NCI-H2029 (cell line): Measurements from ENCODE around the gene TRIM52.

Source experiments
- DNase-seq: peaks from one replicate; lab custom pipeline; 2025; lab: John Stamatoyannopoulos, UW

TRIM52 gene

DNA sequence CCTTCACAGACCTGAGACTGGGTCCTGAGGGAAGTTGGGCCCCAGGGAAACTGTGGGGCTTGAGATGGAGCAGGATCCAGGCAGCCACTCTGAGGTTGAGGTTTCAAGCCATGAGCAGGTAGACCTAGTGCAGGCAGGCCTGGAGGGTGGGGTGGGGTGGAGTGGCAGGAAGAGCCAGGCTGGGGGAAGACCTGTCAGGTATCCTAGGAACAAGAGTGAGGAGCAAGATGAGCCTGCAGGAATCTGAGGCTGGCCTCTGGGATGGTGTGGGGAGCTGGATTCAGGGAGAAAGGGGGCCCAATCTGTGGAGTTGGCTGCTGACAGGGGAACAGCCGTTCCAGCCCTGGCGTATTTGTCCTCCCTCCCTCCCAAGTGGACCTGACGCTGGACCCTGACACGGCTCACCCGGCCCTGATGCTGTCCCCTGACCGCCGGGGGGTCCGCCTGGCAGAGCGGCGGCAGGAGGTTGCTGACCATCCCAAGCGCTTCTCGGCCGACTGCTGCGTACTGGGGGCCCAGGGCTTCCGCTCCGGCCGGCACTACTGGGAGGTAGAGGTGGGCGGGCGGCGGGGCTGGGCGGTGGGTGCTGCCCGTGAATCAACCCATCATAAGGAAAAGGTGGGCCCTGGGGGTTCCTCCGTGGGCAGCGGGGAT lies 27.0 kb downstream of the TRIM52 start:
- no peak for DNase-seq

DNA sequence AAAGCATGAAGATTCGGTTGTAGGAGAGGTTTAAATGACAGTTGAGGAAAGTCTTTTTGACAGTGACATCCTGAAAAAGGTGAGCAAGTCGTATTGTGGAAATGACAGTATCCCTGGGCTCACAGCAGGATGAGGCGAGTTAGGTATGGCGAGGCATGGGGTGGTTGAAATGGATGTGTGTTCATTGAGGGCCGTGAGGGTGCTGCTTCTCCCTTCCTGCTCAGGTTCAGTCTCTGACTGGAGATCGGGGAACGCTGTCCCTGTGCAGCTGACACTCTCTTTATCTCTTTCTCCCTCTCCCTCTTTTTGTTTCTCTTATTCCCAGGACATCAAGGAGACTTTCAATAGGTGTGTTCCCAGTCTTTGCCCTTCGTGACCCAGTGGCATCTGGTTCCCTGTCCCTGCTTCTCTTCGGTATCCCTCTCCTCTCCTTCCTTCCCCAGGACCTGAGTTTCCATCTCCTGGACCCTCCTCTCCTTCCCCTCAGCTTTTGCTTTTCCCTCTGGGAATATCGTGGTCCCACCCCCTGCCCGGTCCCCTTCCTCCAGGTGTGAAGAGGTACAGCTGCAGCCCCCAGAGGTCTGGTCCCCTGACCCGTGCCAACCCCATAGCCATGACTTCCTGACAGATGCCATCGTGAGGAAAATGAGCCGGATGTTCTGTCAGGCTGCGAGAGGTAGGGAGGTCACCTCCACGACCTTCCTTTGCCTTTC lies 27.7 kb downstream of the TRIM52 start:
- DNase-seq: no peak

DNA sequence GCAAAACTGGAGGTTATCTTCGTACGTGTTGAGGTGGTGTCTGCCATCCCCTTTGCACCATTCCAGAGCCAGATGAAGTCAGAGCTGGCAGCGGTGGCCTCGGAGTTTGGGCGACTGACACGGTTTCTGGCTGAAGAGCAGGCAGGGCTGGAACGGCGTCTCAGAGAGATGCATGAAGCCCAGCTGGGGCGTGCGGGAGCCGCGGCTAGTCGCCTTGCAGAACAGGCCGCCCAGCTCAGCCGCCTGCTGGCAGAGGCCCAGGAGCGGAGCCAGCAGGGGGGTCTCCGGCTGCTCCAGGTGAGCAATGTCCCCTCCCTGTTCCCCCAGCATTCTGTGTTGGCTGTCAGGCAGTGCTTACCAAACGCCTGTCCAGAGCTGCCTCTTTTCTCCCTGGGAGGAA lies 28.4 kb downstream of the TRIM52 start:
- DNase-seq: no peak

DNA sequence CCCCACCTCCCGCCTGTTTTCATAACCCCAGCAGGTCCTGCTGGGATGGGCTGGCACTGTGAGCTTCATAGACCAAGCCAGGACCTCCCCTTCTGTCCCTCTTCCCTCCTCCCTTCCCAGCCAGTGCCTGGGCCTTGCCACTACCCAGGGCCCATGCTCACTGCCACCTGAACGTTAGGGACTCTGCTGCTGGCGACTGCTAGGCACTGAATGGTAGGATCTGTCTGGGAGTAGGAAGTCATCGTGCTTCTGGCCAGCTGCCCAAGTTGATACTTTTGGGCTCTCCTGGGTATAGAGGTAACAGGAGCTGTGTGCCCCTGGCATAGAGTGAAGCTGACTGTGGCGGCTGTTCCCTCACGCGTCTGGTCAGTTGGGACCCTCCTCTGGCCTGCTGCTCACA lies 29.5 kb downstream of the TRIM52 start:
- DNase-seq: no peak

DNA sequence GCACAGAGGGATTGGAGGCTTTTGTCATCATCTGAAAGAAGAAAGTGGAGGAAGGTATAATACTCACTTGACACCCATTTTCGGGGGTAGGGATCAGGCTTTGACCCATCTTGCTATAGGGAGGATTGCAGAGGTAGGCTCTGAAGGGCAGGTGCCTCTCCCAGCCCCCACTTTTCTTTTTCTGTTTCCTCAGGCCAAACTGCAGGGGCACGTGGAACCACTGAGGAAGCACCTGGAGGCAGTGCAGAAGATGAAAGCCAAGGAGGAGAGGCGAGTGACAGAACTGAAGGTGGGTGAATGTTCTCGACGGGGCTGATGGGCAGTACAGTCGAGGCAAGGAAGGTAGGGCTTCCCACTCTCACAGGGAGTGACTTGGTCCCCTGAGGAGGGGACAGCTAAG lies 30.4 kb downstream of the TRIM52 start:
- DNase-seq: no peak

DNA sequence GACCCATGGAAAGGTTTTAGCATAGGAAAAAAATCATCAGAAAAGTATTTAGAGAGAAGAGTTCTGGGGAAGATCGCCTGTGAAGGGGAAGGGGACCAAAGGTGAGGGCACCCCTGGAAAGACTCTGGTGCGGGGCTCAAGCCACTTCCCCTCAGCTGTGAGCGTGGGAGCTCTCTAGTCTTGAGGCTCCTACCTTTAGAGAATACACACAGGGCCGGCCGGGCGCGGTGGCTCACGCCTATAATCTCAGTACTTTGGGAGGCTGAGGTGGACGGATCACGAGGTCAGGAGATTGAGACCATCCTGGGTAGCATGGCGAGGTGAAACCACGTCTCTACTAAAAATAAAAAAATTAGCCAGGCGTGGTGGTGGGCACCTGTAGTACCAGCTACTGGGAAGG lies 30.9 kb downstream of the TRIM52 start:
- DNase-seq: no peak

DNA sequence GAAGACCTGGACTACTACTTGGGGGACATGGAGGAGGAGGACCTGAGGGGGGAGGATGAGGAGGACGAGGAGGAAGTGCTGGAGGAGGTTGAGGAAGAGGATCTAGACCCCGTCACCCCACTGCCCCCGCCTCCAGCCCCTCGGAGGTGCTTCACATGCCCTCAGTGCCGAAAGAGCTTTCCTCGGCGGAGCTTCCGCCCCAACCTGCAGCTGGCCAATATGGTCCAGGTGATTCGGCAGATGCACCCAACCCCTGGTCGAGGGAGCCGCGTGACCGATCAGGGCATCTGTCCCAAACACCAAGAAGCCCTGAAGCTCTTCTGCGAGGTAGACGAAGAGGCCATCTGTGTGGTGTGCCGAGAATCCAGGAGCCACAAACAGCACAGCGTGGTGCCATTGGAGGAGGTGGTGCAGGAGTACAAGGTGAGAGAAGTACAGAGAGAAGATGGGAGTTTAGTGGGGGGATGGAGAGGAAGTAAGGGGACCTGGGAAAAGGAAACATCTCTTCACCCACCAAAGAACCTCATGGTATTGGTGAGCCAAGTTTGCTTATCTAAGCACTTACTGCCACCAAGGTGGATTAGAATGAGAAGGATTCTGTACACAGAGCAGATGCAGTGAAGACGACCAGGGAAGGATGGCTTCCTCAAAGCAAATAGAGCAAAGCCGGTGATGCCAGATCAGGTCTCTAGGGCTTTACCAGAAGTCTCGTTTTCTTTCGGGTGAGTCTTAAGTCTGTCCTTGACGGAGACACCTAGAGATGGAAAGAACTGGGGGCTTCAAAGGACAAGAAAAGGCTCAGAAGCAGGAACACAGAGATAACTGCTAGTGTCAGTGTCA lies 36.3 kb downstream of the TRIM52 start:
- DNase-seq: no peak

DNA sequence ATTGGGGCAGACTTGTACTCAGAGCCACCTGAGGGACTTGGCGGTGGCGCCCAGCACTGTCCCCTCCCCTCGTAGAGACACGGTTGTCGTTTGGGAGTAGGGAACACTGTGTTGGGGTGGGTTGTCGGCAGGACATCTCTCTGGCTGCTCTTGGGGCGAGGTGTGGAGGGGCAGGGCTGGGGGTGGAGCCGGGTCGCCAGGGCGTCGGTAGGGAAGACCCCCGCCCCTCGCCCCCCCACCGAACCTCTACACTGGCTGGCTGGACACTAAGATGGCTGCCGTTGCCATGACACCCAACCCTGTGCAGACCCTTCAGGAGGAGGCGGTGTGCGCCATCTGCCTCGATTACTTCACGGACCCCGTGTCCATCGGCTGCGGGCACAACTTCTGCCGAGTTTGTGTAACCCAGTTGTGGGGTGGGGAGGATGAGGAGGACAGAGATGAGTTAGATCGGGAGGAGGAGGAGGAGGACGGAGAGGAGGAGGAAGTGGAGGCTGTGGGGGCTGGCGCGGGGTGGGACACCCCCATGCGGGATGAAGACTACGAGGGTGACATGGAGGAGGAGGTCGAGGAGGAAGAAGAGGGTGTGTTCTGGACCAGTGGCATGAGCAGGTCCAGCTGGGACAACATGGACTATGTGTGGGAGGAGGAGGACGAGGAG lies 37.1 kb downstream of the TRIM52 start:
- no peak for DNase-seq

DNA sequence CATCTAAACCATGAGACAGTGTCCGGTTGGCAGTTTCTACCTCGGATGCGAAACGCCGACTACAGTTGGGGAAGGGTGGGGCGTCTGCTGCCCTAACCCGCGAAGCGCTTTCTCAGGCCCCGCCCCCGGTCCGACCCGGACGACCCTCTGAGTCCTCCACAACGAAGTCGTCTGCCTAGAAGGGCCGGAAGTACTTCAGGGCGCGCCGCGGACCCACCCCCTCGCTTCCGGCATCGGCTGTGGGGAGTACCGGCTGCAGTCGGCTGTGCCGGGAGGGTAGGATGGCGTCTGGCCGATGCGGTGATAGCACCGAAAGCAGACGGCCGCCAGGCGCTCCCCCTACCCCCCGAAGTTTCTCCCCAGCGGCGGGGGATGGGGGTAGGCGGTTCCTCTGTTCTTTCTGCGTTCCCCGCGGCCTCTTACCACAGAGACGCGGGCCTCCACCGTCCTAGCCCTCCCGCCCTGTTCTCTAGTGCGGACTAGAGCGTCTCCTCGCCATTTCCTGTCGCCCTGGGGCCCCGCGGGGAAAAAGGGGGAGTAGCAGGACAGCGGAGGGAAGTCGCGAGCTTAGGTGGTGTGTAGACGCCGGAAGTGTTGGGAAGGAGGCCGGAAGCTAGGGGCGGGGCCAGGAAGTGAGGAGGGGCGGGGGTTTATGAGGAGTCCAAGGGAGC lies 37.8 kb downstream of the TRIM52 start, which contains the start of gene TRIM41:
Gene TRIM41 (plus strand): TSS at position 224 of the 671 bp plus-strand sequence. CDS start 719 bp downstream, outside the sequence.
- DNase-seq: no peak

DNA sequence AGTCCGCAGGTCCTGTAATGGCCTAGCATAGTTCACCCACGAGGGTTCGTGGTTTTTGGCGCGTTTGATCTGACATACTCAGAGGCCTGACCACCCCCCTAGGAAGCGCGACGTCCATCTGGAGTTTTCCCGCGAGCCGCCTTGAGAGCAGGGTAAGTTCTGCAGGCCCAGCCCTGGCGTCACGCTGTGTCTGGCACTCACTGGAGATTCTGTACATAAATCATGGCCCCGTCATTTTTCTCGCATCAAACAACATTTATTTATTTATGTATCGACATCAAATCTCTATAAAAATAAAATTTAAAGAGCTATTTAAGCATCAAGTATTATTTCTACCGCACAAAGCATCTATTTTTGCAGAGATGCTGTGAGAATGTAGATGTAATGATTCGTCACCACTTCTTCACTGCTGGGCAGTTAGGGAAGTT lies 38.3 kb downstream of the TRIM52 start:
- no peak for DNase-seq

DNA sequence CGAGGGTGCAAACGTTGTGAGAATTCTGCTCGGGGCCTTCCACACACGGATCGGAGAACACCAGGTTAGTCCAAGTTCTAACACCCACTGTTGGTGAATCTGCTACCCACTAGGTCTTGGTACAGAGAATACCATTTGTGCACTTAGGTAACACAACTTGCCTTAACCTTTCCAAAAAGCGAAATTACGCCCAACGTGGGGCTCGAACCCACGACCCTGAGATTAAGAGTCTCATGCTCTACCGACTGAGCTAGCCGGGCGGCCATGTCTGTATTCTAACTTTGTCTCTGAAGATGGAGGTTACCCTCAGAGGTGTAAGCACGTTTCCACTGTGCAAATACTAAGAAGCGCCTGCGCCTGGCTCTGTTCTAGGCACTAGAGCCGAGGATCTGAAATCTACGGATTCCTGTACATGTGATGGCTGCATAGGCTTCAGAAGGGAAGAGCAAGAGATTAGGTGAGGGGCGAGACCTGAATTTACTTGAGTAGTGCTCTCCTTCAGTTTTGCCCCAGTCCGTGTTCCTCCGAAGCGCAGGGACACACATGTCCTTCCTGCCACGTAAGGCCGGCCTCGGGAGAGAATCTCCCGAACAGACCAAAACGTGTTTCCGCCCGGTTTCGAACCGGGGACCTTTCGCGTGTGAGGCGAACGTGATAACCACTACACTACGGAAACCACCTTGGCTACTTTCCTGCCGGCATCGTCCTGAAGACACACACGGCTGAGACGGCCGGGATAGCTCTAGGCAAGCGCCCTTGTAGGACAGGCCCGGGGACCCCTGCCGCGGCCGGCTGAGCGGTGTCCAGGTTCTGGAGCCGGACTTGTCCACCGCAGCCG lies 38.9 kb downstream of the TRIM52 start:
- no peak for DNase-seq

DNA sequence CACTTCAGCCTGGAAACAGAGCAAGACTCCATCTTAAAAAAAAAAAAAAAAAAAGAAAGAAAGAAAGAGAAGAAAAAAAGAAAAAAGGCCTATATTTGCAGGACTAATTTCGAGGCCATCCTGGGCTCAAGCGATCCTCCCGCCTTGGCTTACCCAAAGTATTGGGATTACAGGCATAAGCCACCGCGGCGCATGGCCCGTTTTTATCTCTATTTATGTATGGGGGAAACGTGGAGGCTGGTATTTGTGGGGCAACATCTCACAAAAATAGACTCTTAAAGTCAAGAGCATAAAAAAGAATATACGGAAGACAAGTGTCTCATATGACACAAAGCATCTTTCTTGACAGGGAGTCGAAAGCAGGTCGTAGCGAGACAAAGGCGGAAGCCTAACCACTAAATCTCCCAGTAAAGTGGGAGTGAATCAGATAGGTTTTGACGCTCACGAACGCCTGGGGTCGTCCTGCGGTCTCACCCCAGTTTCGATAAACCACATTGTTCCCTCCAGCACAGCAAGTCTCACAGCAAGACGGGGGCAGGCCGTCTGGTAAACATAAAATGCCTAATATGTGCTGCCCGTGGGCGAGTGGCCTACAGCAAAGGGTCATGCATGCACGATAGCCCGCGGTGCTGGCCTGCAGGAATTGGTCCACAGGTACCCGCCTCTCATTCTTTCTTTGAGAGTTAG lies 39.7 kb downstream of the TRIM52 start:
- DNase-seq: no peak

DNA sequence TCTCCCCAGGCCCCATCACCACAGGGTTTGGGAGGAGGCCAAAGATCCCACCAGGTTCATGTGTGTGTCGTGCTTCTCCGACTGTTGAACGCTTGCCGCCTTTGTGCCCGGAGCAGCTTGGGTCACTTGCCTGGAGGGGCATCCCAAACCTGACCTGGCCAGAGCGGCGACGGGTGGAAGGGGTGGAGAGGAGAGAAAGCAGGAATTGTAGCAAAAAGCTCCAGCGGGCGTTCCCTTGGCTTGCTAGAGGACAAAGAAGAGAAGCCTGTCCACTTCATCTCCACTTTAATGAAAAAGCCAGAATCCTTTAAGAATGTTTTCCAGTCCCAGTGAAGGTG lies 40.8 kb downstream of the TRIM52 start:
- DNase-seq: no peak

DNA sequence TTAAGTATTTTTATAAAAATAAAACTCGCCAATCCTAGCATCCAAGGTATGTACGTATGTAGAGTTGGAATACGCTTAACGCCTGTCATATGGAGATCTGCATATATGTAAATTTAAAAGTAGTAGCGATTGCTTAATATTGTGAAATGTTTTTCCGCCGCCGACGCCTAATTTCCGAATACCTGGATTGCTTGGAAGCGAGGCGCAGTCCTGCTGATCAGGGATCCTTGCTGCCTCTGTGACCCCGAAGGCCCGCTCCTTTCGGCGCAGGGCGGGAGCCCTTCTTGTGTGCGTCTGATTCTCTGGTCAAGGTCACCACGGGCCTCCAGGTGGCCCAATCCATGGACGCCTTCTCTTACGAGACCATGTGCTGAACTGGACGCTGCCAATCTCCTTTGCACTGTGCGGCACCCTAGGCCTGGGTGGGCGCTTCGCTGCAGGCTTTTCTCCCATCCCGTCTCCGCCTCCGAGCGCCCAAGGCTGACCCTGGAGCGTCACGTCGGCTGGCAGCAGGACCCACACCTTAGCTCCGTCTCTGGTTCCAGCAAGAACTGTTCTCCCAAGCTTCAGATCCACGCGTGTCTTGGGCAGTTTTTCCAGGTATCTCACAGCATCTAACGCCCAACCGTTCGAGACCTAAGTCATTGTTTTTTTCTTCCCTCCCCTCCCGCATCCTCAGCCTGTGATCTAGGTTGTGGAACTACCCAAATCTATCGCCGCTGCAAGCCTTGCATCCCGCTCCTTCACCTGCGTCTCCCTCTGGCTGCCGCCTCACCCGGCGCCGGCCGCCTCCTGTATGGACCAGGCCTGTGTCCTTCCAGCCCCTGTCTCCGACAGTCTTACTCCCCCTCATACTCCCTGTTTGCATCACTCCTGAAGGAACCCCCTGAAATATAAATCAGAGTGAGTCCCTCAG lies 41.4 kb downstream of the TRIM52 start:
- no peak for DNase-seq

DNA sequence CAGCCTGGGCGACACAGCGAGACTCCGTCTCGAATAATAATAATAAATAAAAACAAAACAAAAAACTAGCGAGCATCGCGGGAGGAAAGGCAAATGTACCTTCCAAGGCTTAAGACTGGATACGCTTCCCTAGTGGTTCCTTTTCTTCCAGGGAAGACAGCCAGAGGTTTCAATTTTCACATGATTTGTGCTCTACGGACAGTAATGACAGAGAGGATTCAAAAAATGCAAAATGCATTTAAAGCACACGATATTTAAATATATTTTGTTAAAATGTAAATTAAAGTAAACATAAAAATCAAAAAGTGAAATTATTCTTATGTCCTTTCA lies 42.2 kb downstream of the TRIM52 start:
- no peak for DNase-seq

DNA sequence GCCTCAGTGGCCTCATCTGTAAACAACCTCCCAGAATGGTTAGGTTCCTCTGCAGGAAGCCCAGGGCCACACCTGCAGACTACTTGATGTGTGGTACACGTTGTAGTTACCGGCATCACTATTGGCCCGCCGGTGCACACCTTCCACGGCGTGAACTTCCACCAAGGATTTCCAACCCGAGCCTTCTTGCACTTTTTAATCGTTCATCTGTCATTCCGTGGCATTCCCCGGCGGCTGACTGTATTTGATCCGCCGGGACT lies 43.2 kb downstream of the TRIM52 start:
- no peak for DNase-seq

DNA sequence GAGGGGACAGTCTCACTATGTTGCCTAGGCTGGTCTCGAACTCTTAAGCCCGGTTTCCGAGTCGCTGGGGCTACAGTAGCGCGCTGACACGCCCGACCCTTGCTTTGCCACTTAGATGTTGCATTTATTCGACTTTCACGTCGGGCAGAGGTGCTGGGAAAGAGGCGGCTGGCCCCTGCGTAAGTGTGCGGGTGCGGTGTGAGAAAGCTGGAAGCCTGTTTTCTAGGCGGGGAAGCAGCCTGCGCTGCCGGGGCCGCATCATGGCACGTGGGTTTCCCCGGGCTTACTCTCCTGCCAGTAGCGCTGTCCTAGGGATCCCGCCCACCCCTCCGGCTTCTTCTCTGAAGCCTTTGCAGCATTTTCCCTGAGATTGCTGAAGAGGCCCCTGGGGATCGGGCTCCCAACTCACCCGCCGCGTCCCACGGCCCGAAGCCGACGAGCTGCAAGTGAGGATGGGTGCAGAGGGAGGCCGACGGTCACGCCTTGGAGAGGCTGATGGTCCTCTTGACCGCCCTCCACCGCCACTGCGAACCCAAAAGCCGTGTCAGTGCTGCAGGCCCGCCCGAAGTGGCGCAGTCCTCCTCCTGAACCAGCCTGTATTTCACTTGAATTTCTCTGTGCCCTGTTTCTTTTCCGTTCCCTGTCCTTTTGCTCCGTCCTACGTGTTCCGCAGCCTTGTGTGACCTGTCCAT lies 43.7 kb downstream of the TRIM52 start:
- no peak for DNase-seq

DNA sequence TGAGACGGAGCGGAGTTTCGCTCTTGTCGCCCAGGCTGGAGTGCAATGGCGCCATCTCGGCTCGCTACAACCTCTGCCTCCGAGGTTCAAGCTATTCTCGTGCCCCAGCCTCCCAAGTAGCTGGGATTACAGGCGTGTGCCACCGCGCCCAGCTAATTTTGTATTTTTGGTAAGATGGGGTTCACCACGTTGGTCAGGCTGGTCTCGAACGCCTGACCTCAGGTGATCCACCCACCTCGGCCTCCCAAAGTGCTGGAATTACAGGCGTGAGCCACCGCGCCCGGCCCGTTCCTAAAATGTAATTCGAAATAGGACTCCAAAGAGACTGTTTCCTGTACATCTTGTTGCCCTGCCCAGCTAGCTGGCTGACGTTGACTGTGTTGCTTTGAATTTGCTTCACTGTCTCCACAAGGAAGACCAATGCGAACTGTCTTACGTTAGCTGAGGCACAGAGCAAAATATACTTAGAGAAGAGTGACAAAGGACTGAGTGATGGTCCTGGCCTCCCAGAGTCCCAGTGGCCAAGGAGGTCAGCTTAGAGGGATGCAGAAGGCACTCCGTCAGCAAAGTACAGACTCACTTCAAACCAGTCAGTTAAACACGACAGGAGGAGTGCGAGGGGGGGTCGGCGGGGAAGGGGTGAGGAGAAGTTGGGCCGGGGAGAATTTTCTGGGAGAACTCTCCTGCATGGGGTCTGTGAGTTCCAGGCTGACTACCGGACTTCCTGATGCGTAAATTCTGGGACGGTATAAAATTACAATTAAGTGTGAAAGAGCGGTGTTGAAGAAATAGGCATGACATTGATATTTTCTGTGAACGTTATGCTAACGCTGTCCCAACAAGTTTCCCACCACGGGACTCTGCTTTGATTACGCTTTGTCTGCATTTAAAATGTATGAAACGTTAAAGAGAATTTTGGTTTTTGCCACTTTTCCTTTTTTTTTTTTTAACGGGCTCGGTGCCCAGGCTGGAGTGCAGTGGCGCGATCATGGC lies 44.6 kb downstream of the TRIM52 start:
- DNase-seq: no peak
